Measurements from ENCODE around the gene GLIS1. TPM values are rescaled to one million over a fixed set of nuclear protein-coding genes. Genes with fewer than 3 reads are reported as not detected.

Gene GLIS1
- total RNA-seq, 4 donors from 2014 or later: 0.59 to 3.9 (median 0.75) TPM

DNA sequence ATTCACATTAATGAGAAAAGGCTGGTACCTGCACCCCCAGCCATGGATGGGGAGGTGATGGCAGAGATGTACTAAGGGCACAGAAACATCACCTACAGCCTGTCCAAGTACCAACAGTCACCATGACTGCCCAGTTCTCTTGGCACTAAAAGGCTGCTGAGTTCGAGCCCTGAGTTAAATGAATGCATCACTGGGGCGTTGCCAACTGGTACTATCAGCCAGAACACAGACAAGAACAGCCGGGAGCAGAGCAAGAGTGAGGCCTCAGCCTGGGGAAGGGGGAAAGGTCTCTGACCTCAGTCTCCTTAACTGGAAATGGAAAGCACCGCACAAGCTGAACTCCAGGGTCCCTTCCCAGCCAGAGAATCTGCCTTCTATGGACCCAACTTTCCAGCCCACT is 60.5 kb downstream of the GLIS1 start:
- Histone ChIP-seq H3K4me3 (no peak overlapping the region), H3K27me3 (peaks cover 0 to 5% of the 10 kb centered on the region in 2 donors), H3K36me3 (no peaks in the 10 kb centered on the region), H3K4me1 (peaks cover 0 to 8% (median 1%) of the 10 kb centered on the region in 4 donors), H3K27ac (no peak overlapping the region), H3K9me3 (no peaks in the 10 kb centered on the region)
- WGBS, 2 donors: 38 to 61% methylated on average over 4 of the region's 4 CpGs
- TF ChIP-seq EP300 (IDR thresholded peaks at IDR 0.05) (no peak), POLR2A (IDR thresholded peaks at IDR 0.05) (no peak)
- TF ChIP-seq, protein P1, sequence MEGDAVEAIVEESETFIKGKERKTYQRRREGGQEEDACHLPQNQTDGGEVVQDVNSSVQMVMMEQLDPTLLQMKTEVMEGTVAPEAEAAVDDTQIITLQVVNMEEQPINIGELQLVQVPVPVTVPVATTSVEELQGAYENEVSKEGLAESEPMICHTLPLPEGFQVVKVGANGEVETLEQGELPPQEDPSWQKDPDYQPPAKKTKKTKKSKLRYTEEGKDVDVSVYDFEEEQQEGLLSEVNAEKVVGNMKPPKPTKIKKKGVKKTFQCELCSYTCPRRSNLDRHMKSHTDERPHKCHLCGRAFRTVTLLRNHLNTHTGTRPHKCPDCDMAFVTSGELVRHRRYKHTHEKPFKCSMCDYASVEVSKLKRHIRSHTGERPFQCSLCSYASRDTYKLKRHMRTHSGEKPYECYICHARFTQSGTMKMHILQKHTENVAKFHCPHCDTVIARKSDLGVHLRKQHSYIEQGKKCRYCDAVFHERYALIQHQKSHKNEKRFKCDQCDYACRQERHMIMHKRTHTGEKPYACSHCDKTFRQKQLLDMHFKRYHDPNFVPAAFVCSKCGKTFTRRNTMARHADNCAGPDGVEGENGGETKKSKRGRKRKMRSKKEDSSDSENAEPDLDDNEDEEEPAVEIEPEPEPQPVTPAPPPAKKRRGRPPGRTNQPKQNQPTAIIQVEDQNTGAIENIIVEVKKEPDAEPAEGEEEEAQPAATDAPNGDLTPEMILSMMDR (IDR thresholded peaks at IDR 0.05): no peak
- no peak for DNase-seq (ENCODE audit: low spot score in 2 of 2)

GRCh38 chr1:53678046-53678445 is 60.9 kb downstream of the GLIS1 start:
- Histone ChIP-seq H3K4me1 (peaks cover 0 to 8% (median 1%) of the 10 kb centered on the region in 4 donors), H3K36me3 (no peaks in the 10 kb centered on the region), H3K9me3 (no peaks in the 10 kb centered on the region), H3K27me3 (peaks cover 0 to 5% of the 10 kb centered on the region in 2 donors), H3K4me3 (no peak overlapping the region), H3K27ac (no peak overlapping the region)
- WGBS, 2 donors: 86 to 97% methylated on average over 4 to 8 of the region's 8 CpGs
- no peak for DNase-seq (ENCODE audit: low spot score in 2 of 2)
- TF ChIP-seq EP300 (IDR thresholded peaks at IDR 0.05) (no peak), POLR2A (IDR thresholded peaks at IDR 0.05) (no peak)
- TF ChIP-seq, protein P1 (IDR thresholded peaks at IDR 0.05): no peak

DNA sequence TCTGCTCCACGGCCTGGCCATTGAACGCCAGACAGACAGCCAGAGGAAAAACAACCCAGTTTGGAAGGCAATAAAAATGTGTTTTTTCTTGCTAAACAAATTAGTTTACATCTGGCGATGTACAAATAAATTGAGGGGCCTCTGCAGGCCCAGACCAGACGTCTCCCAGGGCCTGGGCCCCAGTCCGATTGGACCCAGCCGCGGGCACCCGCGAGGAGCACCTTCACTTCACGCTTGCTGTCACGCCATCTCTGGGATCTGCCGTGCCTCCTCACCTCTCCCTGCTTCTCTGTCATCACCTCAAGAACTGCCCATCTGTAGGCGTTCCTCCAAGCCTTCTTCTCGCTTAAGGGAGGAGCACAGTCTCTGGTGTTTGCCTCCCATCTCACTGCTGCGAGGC is 61.5 kb downstream of the GLIS1 start:
- Histone ChIP-seq H3K4me3 (no peak overlapping the region), H3K4me1 (peaks cover 0 to 8% (median 1%) of the 10 kb centered on the region in 4 donors)

GRCh38 chr1:53672785-53673184 is 66.2 kb downstream of the GLIS1 start:
- no peak for DNase-seq (ENCODE audit: low spot score in 2 of 2)
- 90 to 93% methylated on average over 7 to 9 of the region's 9 CpGs for WGBS, 2 donors
- Histone ChIP-seq H3K4me3 (no peak overlapping the region), H3K36me3 (no peaks in the 10 kb centered on the region), H3K9me3 (no peaks in the 10 kb centered on the region), H3K27ac (no peak overlapping the region), H3K27me3 (no peaks in the 10 kb centered on the region), H3K4me1 (no peaks in the 10 kb centered on the region)
- no peak for TF ChIP-seq EP300 (IDR thresholded peaks at IDR 0.05)
- TF ChIP-seq, protein P1 (IDR thresholded peaks at IDR 0.05): no peak
- no peak for TF ChIP-seq POLR2A (IDR thresholded peaks at IDR 0.05)

More for the DNA sequence above, 61.5 kb downstream of the GLIS1 start:
- 93 to 95% methylated on average over 15 of the region's 15 CpGs for WGBS, 2 donors
- TF ChIP-seq POLR2A (IDR thresholded peaks at IDR 0.05) (no peak), EP300 (IDR thresholded peaks at IDR 0.05) (no peak)
- TF ChIP-seq, protein P1 (IDR thresholded peaks at IDR 0.05): no peak
- Histone ChIP-seq H3K9me3 (no peaks in the 10 kb centered on the region), H3K36me3 (no peaks in the 10 kb centered on the region), H3K27ac (no peak overlapping the region), H3K27me3 (peaks cover 0 to 1% of the 10 kb centered on the region in 2 donors)
- DNase-seq (ENCODE audit: low spot score in 2 of 2): no peak

DNA sequence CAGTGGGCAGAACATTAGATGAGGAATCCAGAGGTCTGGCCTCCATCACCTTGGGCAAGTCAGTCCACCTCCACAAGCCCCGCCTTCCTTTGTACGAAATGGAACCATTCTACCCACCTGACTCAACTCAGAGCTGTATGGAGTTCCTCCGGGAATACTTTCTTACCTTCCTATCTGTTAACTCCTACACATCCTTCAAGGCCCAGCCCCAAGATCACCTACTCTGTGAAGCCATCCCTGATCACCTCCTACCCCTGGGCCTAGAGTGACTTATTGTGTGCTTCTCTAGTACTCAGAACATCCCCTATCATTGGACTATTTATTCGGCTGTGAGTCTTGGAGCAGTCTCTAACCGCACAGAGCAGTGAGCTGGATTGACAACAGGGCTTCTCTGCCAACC is 66.7 kb downstream of the GLIS1 start:
- Histone ChIP-seq H3K27ac (no peak overlapping the region), H3K27me3 (no peaks in the 10 kb centered on the region), H3K36me3 (no peaks in the 10 kb centered on the region), H3K4me3 (no peak overlapping the region), H3K4me1 (no peaks in the 10 kb centered on the region), H3K9me3 (no peaks in the 10 kb centered on the region)
- WGBS, 2 donors: 92 to 95% methylated on average over 5 of the region's 5 CpGs
- no peak for DNase-seq (ENCODE audit: low spot score in 2 of 2)
- TF ChIP-seq, protein P1 (IDR thresholded peaks at IDR 0.05): no peak
- TF ChIP-seq POLR2A (IDR thresholded peaks at IDR 0.05) (no peak), EP300 (IDR thresholded peaks at IDR 0.05) (no peak)
